ENCODE results near the gene TMEM107.
A peak's percentile ranks its signal among the peaks of the same experiment; 100 is the strongest.

The TMEM107 gene

DNA sequence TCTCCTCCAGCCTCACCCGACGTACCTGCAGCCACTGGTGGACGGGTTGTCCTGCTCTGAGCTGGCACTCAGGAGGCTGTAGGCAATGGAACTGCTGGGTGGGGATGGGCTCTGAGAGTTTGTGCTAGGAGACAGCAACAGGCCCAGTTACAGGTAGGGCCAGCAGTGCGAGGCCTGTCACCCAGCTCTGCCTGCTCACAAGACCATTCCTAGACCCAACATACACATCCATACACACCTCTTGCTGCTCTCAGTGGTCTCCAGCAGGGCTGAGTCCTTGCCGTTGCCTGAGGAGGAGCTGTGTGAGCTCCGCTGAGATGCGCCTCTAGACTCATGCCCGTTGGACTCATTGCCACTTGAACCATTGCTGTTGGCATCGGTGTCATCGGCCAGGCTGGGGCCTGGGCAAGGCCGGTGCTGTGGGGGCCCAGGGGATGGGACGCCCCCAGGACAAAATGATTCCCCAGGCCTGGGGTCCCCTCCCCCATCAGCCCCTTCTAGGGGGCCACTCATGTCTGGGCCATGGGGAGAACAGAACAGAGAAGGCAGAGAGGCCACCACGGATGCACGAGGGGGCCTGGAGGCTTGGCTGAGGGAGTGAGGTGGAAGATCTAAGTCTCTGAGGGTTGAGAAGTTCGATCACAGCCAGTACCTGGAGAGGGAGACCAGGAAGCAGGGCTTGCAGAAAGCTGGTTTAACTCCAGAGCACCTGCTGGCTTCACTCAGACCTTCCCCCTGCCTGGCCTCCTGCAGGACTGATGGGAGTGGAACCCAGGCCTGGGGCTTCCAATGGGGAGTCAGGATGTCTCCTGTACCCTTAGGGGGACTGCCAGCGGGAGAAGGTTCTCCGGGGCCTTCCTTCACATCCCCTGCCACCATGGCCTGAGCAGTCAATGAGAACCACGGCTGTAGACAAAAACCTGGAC is 25.7 kb downstream of the TMEM107 start:
- no peak for DNase-seq (ENCODE audit: low read depth)

DNA sequence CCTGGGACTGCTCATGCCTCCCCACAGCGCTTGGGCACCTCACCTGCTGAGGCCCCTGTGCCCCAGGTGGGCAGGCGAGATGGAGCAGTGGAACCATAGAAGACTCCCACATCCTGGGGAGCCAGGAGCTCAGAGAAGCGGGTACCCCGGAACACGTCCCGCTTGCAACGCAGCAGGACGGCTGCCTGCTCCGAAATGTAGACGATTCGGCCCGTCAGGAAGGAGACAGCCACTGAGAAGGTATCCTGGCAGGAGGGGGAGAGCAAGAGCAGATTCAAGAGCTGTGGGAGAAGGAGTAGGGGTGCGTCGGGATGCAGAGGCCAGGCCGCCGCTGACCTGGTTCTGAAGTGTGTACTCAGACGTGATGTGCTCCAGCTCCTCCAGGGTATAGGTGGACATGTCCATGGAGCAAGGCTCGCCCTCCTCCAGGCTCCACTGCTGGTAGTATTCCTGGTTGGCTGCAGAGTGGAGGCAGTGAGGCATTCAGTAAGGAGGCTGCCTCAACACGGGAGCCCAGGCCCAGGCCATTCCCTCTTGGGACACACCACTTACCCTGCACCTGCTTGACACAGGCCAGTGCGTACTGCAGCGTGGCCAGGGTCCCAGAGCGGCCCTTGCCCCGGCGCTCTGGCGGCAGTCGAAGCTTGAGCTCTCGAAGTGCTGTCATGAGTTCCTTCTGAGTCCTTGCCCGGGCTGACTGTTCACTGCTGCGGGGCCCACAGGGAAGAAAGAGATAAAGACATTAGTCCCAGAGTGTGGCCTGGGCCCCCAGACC is 26.6 kb downstream of the TMEM107 start:
- no peak for DNase-seq (ENCODE audit: low read depth)

DNA sequence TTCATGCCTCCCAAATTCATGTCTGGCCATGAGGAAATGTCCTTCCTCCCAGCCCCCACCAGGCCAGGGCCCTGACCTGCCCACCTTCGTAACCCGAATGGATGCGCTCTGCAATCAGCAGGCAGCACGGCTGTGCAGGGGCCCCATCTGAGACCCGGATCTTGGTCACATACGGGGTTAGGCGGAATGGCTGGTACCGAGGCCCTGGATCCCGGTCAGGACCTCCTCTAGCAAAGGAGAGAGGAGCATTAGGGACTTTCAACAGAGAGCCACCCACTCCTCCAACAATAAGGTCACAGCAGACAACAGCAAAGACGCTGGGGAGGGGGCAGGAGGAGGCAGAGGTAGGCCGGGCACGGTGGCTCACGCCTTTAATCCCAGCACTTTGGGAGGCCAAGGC is 27.6 kb downstream of the TMEM107 start:
- DNase-seq (ENCODE audit: low read depth), result no peak

DNA sequence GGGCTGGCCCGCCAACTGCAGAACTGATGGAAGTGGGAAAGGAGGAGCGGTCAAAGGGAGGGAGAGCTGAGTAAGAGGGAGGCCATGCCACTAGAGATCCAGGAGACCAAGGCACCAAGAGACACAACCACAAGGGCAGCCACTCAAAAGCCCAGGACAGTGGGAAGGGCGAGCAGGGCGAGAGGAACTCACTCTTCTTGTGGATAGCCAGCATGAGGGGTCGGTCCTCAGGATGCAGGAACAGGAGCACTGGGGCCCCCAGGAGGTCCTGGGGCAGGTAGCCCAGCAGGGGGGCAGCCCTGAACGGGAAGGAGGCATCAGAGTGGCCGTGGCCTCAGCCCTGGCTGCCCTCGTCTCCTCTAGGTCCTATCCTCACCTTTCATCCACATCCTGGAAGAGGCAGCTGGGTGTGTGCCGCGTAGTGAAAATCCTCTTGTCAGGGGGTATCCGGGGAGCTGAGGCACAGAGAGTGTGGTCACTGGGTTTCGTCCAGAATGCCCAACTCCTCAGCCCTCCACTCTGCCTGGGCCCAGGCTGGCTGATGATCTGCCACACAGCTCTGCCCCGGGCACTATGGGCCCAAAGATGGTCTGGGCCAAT is 28.3 kb downstream of the TMEM107 start:
- DNase-seq (ENCODE audit: low read depth), result no peak

DNA sequence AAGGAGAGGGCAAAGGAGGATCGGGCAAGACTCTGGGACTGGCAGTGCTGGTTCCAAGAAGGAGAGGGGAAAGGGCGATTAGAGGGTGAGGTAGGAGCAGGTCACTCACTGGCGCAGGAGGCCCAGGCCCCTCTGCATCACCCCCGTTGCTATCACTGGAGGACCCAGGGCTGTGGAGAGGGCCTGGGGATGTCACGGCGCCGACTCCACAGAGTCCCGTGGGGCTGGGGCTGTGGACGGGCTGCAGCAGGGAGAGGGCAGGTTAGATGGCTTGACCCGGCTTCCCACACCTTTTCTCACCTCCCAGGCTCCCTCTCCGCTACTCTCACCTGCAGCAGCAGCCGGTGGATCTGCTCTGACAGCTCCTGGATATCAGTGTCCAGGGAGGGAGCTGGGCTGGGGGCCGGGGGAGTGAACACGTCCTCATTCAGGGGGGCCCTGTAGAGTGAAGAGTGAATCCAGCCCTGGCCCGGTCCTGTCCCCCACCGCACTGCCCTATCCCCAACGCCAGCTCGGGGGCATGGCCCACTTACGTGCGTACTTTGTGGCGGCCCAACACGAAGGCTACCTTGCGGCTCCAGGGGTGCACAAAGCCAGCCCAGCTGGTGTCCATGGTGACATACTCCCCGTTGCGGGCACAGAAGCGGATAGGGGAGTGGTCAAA is 28.9 kb downstream of the TMEM107 start:
- no peak for DNase-seq (ENCODE audit: low read depth)

GRCh38 chr17:8146381-8147140 is 29.6 kb downstream of the TMEM107 start:
- DNase-seq (ENCODE audit: low read depth), result no peak

DNA sequence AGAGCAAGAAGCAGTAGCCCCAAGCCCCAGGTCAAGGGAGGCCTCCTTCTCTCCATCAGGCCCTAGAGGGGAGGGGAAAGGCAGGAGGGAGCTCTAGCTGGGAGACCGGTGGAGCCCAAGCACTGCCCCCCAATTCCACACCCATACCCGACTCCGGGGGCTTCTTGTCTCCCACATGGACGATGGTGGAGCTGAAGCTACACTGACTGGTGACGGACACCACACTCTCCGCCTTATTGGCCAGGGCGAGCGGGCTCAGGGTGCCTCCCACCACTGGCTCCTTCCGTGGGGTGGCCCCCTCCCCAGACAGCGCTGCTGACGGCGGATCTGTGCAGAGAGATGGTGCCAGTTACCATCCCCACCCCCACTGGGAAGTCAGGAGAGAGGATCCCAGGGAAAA is 30.4 kb downstream of the TMEM107 start:
- no peak for DNase-seq (ENCODE audit: low read depth)

GRCh38 chr17:8144401-8145231 is 31.6 kb downstream of the TMEM107 start:
- DNase-seq (ENCODE audit: low read depth), result no peak

GRCh38 chr17:8143581-8144400 is 32.4 kb downstream of the TMEM107 start:
- no peak for DNase-seq (ENCODE audit: low read depth)

DNA sequence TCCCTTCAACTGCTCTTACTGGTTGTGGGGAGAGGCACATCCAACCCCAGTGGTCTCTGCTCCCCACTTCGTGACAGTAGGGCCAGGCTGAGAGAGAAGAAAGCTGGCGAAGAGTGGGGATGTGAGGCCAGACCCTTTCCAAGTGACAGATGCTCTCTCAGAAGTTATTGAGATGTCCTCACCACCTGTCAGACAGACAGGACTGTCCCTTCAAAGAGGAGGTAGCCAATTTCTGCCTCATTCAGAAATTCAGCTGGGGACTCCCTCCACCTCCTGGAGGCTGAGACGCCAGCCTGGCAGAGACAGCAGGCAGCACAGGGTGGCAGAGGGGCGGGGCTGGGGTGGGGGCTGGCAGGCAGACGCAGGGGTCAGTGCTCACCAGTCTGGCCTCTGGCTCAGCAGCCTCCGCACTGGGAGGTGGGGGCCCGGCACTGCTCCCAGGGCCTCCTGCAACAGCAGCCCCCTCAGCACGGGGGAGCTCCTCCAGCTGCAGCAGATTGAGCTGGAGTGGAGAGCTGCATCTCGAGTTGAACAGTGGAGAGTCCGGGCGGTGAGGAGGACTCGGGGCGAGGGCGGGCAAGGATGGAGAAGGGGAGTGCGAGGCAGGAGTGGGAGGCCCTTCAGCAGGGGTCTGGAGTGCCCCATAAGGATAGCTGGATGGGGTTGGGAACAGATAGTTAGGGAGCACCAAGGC is 33.1 kb downstream of the TMEM107 start:
- DNase-seq (ENCODE audit: low read depth), result no peak

DNA sequence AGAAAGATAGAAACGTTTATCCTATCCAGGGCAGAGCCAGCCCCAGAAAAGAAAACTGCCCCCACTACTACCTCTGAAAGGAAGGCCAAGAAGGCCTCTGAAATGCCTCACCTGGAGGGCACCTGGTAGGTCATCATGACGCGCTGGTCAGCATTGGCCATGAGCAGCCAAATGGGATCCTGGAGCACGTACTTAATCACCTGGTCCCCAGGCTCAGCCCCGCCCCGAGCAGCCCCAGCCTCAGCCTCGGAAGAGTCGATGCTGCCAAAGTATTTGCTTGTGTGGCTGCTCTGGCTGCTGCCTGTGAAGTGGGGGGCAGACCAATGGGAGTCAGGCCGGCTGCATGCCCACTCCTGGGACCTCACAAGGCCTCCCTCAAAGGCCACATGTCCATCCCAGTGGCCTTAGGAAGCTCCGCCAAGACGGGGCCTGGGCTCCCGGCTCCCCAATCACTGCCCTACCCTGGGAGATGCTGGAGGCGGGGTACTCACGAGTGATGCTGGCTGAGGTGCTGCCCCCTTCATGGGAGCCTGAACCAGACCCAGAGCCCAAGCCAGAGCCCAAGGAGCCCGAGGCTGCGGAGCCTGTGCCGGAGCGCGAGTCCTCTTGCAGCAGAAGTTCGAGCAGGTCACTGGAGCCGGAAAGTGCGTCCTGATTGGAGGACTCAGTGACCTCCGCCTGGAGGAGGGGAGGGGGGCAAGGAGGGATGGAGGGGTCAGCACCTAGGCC is 33.9 kb downstream of the TMEM107 start:
- no peak for DNase-seq (ENCODE audit: low read depth)

DNA sequence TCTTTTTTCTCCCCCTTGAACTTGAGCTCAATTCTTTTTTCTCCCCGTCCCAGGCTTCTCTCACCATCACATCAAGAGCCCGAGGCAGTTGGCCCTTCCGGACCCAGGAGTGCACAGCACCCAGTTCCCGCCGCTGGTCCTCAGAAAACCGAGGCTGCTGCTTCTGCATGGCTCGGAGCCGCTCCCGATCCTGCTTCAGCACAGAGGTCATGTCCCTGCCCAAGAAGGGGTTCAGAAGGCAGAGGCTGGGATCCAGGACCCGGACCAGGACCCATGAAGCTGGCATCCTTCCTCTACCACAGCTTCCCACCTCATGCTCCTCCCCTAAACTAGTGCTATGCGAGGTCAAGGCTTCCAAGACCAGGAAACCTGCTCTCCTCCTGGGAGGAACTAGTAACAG is 34.4 kb downstream of the TMEM107 start:
- DNase-seq (ENCODE audit: low read depth), result no peak

GRCh38 chr17:8141045-8141444 is 35.1 kb downstream of the TMEM107 start:
- no peak for DNase-seq (ENCODE audit: low read depth)

DNA sequence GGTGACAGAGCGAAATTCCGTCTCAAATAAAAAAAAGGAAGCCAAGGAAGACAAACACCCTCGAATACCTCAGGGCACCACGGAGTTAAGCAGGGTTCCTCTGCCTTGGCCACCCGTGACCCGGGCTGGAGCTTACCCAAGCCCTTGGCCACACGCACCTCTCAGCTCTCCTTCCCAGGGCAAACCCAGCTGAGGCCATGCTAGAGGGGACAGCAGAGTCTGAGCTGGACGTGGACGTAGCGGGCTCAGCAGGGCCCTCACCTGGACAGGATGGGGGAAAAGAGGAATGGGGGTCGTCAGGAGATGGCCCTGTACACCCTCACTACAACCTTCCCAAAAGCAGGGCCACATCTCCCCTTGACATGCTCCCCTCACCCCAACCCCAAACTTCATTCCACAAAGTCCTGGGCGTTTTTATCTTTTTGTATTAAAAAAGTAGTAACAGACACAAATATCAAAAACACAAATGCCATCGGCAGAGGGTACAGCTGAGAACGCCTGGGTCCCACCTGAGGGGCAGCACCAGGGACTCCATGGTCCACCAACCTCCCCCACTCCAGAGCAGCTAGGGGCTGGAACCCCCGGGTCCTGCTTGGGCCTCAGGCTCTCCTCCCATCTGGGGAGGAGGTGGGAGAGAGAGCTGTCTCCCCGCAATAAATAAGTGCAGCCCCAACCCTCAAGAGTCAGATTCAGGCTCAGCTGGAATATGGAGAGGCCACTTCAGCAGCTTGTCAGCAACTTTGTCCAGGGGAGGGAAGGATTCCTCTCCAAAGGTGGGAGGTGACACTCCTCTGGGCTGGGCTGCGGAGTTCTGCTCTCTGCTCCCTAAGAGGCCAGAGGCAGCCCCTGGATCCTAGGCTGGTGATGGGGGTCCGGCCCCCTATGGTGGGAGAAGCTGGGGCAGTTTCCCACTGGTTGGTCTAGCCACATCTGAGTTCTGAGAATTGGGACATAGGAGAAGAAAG is 35.8 kb downstream of the TMEM107 start:
- DNase-seq (ENCODE audit: low read depth), result no peak

DNA sequence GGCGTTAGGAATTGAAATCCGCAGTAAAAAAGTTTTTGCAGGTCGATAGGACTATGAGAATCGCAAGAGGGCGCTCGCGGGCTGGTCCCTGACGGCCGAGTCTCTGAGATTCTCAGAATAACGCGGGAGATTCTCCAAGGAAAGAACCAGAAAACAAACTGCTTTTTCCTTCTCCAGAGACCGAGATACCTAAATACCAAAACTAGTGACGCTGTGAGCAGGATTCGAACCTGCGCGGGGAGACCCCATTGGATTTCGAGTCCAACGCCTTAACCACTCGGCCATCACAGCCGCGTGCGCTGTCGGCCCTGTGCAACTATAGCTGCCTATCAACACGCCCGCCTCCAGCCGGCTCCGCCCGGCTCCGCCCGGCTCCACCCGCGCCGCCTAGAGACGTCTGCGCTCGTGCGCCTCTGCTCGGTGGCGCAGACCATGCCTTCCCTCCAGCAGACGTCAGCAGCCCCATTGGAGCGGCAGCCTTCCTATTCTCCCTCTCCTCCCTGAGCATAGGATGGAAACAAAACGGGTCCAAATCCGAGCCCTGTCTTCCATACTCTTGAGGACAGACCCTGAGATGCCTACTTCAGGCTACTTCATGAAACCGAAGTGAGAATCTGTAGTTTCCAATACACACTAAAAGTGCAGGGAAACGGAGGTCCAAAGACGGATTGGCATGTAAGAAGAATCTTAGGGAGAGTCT is 37.4 kb downstream of the TMEM107 start:
- peak; percentile 90 for DNase-seq (ENCODE audit: low read depth)

DNA sequence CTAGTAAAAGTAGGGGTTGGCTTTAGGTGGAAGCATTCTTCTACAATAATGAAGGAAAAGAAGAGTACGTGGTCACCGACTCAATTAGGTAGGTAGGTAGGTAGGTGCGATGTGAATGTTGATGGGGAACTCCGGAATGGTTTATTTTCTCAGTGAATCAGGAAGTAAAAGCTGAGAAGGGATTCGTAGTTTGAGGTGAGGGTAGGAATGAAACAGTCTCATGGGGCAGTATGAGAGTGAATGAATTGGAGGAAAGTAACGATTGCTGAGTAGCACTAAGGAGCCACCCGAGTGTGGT is 37.9 kb downstream of the TMEM107 start:
- no peak for DNase-seq (ENCODE audit: low read depth)

Measured in GM04503 (cell line).